Measurements from ENCODE around the gene ZBTB5. TPM values are rescaled to one million over a fixed set of nuclear protein-coding genes. Genes with fewer than 3 reads are reported as not detected.

ZBTB5 gene, protein sequence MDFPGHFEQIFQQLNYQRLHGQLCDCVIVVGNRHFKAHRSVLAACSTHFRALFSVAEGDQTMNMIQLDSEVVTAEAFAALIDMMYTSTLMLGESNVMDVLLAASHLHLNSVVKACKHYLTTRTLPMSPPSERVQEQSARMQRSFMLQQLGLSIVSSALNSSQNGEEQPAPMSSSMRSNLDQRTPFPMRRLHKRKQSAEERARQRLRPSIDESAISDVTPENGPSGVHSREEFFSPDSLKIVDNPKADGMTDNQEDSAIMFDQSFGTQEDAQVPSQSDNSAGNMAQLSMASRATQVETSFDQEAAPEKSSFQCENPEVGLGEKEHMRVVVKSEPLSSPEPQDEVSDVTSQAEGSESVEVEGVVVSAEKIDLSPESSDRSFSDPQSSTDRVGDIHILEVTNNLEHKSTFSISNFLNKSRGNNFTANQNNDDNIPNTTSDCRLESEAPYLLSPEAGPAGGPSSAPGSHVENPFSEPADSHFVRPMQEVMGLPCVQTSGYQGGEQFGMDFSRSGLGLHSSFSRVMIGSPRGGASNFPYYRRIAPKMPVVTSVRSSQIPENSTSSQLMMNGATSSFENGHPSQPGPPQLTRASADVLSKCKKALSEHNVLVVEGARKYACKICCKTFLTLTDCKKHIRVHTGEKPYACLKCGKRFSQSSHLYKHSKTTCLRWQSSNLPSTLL
- polyA plus RNA-seq (2011; rRNA removed) = 18.1 and 19.8 TPM in 2 replicates
- 6.7 and 8.8 TPM in 2 replicates for polyA plus RNA-seq (2012; cell fraction: cytosol; rRNA removed)
- polyA plus RNA-seq (2012; cell fraction: nucleus; rRNA removed) = 12.0 and 15.5 TPM in 2 replicates
- polyA plus RNA-seq (2017; fragmentation: RNase III; extraction: RNeasy Plus Mini Kit Qiagen cat#74134 plus additional on column Dnase treatment) = 10.7 to 12.4 TPM (median 11.7 TPM) in 3 replicates
- 26.7 and 29.1 TPM in 2 replicates for polyA minus RNA-seq (2011; rRNA and poly(A)+ RNA removed)

DNA sequence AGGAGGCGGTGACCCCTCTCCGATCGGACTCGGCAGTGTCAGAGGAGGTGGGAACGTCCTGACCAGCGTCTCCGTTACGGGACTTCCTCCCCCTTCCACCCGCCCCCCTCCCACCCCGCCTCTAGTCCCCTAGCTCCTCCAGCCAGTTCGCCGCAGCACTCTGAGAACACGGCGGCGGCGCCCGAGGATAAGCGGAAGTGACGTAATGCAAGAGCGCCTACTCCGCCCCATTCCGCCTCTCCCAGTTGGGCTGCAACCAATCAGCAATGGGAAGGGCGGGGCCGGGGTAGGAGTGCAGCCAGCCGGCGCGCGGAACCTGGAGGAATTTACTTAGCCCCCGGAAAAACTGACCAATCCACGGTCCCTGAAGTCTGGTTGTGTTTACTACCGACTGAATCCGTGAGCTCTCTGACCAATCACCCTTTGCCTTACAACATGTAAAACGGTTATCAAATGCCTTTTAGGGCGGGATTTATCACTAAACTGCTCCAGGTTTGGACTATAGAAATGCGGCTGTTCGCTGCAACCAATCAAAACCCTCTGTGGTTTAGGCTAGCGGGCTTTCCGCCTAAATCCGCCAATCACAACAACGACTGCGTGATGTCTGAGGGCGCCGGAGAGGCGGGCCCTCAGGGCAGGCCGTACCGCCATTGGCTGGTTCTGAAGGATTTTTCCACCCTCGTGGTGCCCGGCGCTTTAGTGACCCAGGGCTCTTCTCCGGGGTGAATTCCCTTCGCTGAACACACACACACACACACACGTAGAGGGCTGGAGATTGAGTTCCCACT is at the start of gene ZBTB5:
ZBTB5 (minus strand) TSS at position 202 of the 788 bp plus-strand sequence. CDS start 22,899 bp downstream, outside the sequence.
- Histone ChIP-seq H3K27ac (peak within 1 kb of the TSS; percentile 97 to 99), H3K4me3 (peak within 1 kb of the TSS; percentile 55), H3K9me3 (no peaks in the 10 kb centered on the region), H3K4me1 (peaks cover 32% of the 10 kb centered on the region), H3K4me2 (peak within 1 kb of the TSS; percentile 98)
- DNase-seq (ENCODE audit: low read depth in 1 of 2, low spot score in 1 of 2) (peak; percentile 99 to 100), FAIRE-seq (peak; percentile 46), ATAC-seq (peak; percentile 79 to 86)
- POLR2A ChIA-PET = interaction anchor here (0.6 to 2.4 kb wide), 28 partner anchors 9 to 470 kb away, joined by 3 to 28 read pairs (median 5); partner anchors contain the start of genes DCAF10, FBXO10, GRHPR and POLR1E
- CTCF ChIA-PET = interaction anchor here (1.1 to 1.4 kb wide), 2 partner anchors 22 to 50 kb away, joined by 3 to 7 read pairs; no protein-coding TSS in a partner anchor
- under 1% methylated on average over 45 of the region's 52 CpGs for WGBS (ENCODE audit: missing lambda C conversion rate)
- TF ChIP-seq MAFK (IDR thresholded peaks at IDR 0.05; ENCODE audit: partially characterized antibody) (no peak), NR3C1 (IDR thresholded peaks at IDR 0.05) (no peak), NPAS2 (CRISPR knock-in tag; IDR thresholded peaks at IDR 0.05; ENCODE audit: borderline replicate concordance) (no peak), CHD4 (IDR thresholded peaks at IDR 0.05; ENCODE audit: borderline replicate concordance) (no peak), CBX2 (IDR thresholded peaks at IDR 0.05; ENCODE audit: borderline replicate concordance, low read depth) (no peak), RFX5 (IDR thresholded peaks at IDR 0.05) (peak; percentile 86), RARB (CRISPR knock-in tag; IDR thresholded peaks at IDR 0.05) (no peak), FOSB (CRISPR knock-in tag; IDR thresholded peaks at IDR 0.05) (no peak), CEBPB (IDR thresholded peaks at IDR 0.05) (no peak), NFE2L2 (conservative IDR thresholded peaks at IDR 0.05; ENCODE audit: low read length) (no peak), CHD2 (IDR thresholded peaks at IDR 0.05; ENCODE audit: low read length, partially characterized antibody) (no peak), CBX8 (IDR thresholded peaks at IDR 0.05) (no peak), RAD21 (conservative IDR thresholded peaks at IDR 0.05 in 1 of 2, IDR thresholded peaks at IDR 0.05 in 1 of 2) (no peak), TP53 (CRISPR knock-in tag; IDR thresholded peaks at IDR 0.05) (no peak), KDM1A (IDR thresholded peaks at IDR 0.05; ENCODE audit: low read depth) (no peak), TFCP2L1 (CRISPR knock-in tag; IDR thresholded peaks at IDR 0.05) (no peak), BHLHE40 (IDR thresholded peaks at IDR 0.05; ENCODE audit: low read depth, low read length) (no peak), POLR2AphosphoS2 (conservative IDR thresholded peaks at IDR 0.05; ENCODE audit: low read length) (no peak), KDM5A (IDR thresholded peaks at IDR 0.05) (no peak), RCOR1 (IDR thresholded peaks at IDR 0.05; ENCODE audit: low read depth, low read length) (no peak), PHF8 (IDR thresholded peaks at IDR 0.05; ENCODE audit: borderline replicate concordance, low read depth) (no peak), HEYL (CRISPR knock-in tag; IDR thresholded peaks at IDR 0.05) (no peak), EHF (CRISPR knock-in tag; IDR thresholded peaks at IDR 0.05) (no peak), MYC (IDR thresholded peaks at IDR 0.05; ENCODE audit: borderline replicate concordance, low read length) (peak; percentile 86; the same call in 1 of the 2 replicates), POLR2A (IDR thresholded peaks at IDR 0.05; ENCODE audit: low read length) (peak; percentile 79), FOXS1 (CRISPR knock-in tag; IDR thresholded peaks at IDR 0.05) (no peak), ZC3H11A (IDR thresholded peaks at IDR 0.05) (no peak)
- TF ChIP-seq, protein P1, sequence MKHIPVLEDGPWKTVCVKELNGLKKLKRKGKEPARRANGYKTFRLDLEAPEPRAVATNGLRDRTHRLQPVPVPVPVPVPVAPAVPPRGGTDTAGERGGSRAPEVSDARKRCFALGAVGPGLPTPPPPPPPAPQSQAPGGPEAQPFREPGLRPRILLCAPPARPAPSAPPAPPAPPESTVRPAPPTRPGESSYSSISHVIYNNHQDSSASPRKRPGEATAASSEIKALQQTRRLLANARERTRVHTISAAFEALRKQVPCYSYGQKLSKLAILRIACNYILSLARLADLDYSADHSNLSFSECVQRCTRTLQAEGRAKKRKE (CRISPR knock-in tag; IDR thresholded peaks at IDR 0.05; ENCODE audit: low read depth) = no peak
- TF ChIP-seq, protein P2, sequence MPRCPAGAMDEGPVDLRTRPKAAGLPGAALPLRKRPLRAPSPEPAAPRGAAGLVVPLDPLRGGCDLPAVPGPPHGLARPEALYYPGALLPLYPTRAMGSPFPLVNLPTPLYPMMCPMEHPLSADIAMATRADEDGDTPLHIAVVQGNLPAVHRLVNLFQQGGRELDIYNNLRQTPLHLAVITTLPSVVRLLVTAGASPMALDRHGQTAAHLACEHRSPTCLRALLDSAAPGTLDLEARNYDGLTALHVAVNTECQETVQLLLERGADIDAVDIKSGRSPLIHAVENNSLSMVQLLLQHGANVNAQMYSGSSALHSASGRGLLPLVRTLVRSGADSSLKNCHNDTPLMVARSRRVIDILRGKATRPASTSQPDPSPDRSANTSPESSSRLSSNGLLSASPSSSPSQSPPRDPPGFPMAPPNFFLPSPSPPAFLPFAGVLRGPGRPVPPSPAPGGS (IDR thresholded peaks at IDR 0.05) = peak; percentile 52; the same call in 2 of the 3 replicates
- TF ChIP-seq, protein P3, sequence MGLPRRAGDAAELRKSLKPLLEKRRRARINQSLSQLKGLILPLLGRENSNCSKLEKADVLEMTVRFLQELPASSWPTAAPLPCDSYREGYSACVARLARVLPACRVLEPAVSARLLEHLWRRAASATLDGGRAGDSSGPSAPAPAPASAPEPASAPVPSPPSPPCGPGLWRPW (IDR thresholded peaks at IDR 0.05) = no peak
- TF ChIP-seq, protein P4, sequence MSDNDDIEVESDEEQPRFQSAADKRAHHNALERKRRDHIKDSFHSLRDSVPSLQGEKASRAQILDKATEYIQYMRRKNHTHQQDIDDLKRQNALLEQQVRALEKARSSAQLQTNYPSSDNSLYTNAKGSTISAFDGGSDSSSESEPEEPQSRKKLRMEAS (IDR thresholded peaks at IDR 0.05) = 0 out of 2 replicates have a peak, but pooled peaks have one; percentile 65
- TF ChIP-seq, protein P5, sequence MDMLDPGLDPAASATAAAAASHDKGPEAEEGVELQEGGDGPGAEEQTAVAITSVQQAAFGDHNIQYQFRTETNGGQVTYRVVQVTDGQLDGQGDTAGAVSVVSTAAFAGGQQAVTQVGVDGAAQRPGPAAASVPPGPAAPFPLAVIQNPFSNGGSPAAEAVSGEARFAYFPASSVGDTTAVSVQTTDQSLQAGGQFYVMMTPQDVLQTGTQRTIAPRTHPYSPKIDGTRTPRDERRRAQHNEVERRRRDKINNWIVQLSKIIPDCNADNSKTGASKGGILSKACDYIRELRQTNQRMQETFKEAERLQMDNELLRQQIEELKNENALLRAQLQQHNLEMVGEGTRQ (IDR thresholded peaks at IDR 0.05) = peak; percentile 53
- TF ChIP-seq, protein P6, sequence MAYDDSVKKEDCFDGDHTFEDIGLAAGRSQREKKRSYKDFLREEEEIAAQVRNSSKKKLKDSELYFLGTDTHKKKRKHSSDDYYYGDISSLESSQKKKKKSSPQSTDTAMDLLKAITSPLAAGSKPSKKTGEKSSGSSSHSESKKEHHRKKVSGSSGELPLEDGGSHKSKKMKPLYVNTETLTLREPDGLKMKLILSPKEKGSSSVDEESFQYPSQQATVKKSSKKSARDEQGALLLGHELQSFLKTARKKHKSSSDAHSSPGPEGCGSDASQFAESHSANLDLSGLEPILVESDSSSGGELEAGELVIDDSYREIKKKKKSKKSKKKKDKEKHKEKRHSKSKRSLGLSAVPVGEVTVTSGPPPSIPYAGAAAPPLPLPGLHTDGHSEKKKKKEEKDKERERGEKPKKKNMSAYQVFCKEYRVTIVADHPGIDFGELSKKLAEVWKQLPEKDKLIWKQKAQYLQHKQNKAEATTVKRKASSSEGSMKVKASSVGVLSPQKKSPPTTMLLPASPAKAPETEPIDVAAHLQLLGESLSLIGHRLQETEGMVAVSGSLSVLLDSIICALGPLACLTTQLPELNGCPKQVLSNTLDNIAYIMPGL (CRISPR knock-in tag; IDR thresholded peaks at IDR 0.05; ENCODE audit: borderline replicate concordance) = no peak

Measured in A549 (cell line).